Measurements from ENCODE around the gene ZPBP2. TPM values are rescaled to one million over a fixed set of nuclear protein-coding genes. Genes with fewer than 3 reads are reported as not detected.
"Not testable (repeated sequence)": the region's sequence is repeated elsewhere in the genome, so short reads cannot be mapped to it uniquely, and the experiment has no call there.

The ZPBP2 gene
- polyA plus RNA-seq, 2 donors, result not detected

GRCh38 chr17:39899215-39899614, 31.2 kb downstream of the ZPBP2 start:
- Histone ChIP-seq H3K4me1 (ENCODE audit: control insufficient read depth in 2 of 2, insufficient read depth in 2 of 2, low read length in 1 of 2) (no peaks in the 10 kb centered on the region), H3K27me3 (ENCODE audit: control insufficient read depth in 1 of 2, insufficient read depth in 2 of 2, low read length in 2 of 2) (no peaks in the 10 kb centered on the region), H3K36me3 (ENCODE audit: control insufficient read depth in 2 of 2, insufficient read depth in 2 of 2, low read length in 1 of 2) (no peaks in the 10 kb centered on the region), H3K27ac (ENCODE audit: low read depth in 2 of 2, low read length in 1 of 2) (no peak overlapping the region), H3K9me3 (ENCODE audit: control insufficient read depth in 2 of 2, insufficient read depth in 1 of 2, low read depth in 1 of 2, low read length in 1 of 2) (no peaks in the 10 kb centered on the region), H3K4me3 (ENCODE audit: low read depth in 1 of 2, low read length in 2 of 2) (no peak overlapping the region)

DNA sequence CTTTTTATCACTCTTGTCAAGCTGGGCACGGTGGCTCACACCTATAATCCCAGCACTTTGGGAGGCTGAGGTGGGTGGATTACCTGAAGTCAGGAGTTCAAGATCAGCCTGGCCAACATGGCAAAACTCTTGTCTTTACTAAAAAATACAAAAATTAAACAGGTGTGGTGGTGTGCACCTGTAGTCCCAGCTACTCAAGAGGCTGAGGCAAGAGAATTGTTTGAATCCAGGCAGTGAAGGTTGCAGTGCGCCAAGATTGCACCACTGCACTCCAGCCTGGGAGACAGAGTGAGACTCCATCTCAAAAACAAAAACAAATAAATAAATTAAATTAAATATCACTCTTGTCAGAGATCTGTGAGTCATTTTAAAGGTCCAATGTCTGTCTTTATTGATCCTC, 34.0 kb downstream of the ZPBP2 start:
- H3K36me3 ChIP-seq (ENCODE audit: control insufficient read depth in 2 of 2, insufficient read depth in 2 of 2, low read length in 1 of 2); H3K4me3 ChIP-seq (ENCODE audit: low read depth in 1 of 2, low read length in 2 of 2); H3K9me3 ChIP-seq (ENCODE audit: control insufficient read depth in 2 of 2, insufficient read depth in 1 of 2, low read depth in 1 of 2, low read length in 1 of 2); H3K27me3 ChIP-seq (ENCODE audit: control insufficient read depth in 1 of 2, insufficient read depth in 2 of 2, low read length in 2 of 2); H3K4me1 ChIP-seq (ENCODE audit: control insufficient read depth in 2 of 2, insufficient read depth in 2 of 2, low read length in 1 of 2); H3K27ac ChIP-seq (ENCODE audit: low read depth in 2 of 2, low read length in 1 of 2): not testable (repeated sequence)
- WGBS, 2 donors, result 94 to 98% methylated on average over 2 of the region's 2 CpGs

- Histone ChIP-seq H3K27me3 (ENCODE audit: control insufficient read depth in 1 of 2, insufficient read depth in 2 of 2, low read length in 2 of 2) (no peaks in the 10 kb centered on the region), H3K27ac (ENCODE audit: low read depth in 2 of 2, low read length in 1 of 2) (no peak overlapping the region), H3K36me3 (ENCODE audit: control insufficient read depth in 2 of 2, insufficient read depth in 2 of 2, low read length in 1 of 2) (no peaks in the 10 kb centered on the region), H3K4me3 (ENCODE audit: low read depth in 1 of 2, low read length in 2 of 2) (no peak overlapping the region), H3K9me3 (ENCODE audit: control insufficient read depth in 2 of 2, insufficient read depth in 1 of 2, low read depth in 1 of 2, low read length in 1 of 2) (no peaks in the 10 kb centered on the region), H3K4me1 (ENCODE audit: control insufficient read depth in 2 of 2, insufficient read depth in 2 of 2, low read length in 1 of 2) (no peaks in the 10 kb centered on the region)
- WGBS, 2 donors, result 93 to 96% methylated on average over 4 of the region's 4 CpGs
Measured at GRCh38 chr17:39903158-39903884, 35.3 kb downstream of the ZPBP2 start.

- WGBS, 2 donors, result 82 to 83% methylated on average over 3 of the region's 3 CpGs
- no peaks in the 10 kb centered on the region for H3K36me3 ChIP-seq (ENCODE audit: control insufficient read depth in 2 of 2, insufficient read depth in 2 of 2, low read length in 1 of 2)
- no peak overlapping the region for H3K4me3 ChIP-seq (ENCODE audit: low read depth in 1 of 2, low read length in 2 of 2)
- H3K9me3 ChIP-seq (ENCODE audit: control insufficient read depth in 2 of 2, insufficient read depth in 1 of 2, low read depth in 1 of 2, low read length in 1 of 2), result no peaks in the 10 kb centered on the region
- no peak overlapping the region for H3K27ac ChIP-seq (ENCODE audit: low read depth in 2 of 2, low read length in 1 of 2)
- no peaks in the 10 kb centered on the region for H3K4me1 ChIP-seq (ENCODE audit: control insufficient read depth in 2 of 2, insufficient read depth in 2 of 2, low read length in 1 of 2)
- H3K27me3 ChIP-seq (ENCODE audit: control insufficient read depth in 1 of 2, insufficient read depth in 2 of 2, low read length in 2 of 2), result no peaks in the 10 kb centered on the region
Measured at GRCh38 chr17:39904990-39905288, 36.9 kb downstream of the ZPBP2 start.

- no peaks in the 10 kb centered on the region for H3K9me3 ChIP-seq (ENCODE audit: control insufficient read depth in 2 of 2, insufficient read depth in 1 of 2, low read depth in 1 of 2, low read length in 1 of 2)
- H3K27me3 ChIP-seq (ENCODE audit: control insufficient read depth in 1 of 2, insufficient read depth in 2 of 2, low read length in 2 of 2), result no peaks in the 10 kb centered on the region
- H3K4me1 ChIP-seq (ENCODE audit: control insufficient read depth in 2 of 2, insufficient read depth in 2 of 2, low read length in 1 of 2), result no peaks in the 10 kb centered on the region
- peaks cover 0 to 2% of the 10 kb centered on the region in 2 donors for H3K36me3 ChIP-seq (ENCODE audit: control insufficient read depth in 2 of 2, insufficient read depth in 2 of 2, low read length in 1 of 2)
- H3K27ac ChIP-seq (ENCODE audit: low read depth in 2 of 2, low read length in 1 of 2), result no peak overlapping the region
- 88 to 94% methylated on average over 6 of the region's 6 CpGs for WGBS, 2 donors
- no peak overlapping the region for H3K4me3 ChIP-seq (ENCODE audit: low read depth in 1 of 2, low read length in 2 of 2)
Measured at GRCh38 chr17:39908789-39909352, 40.9 kb downstream of the ZPBP2 start.

GRCh38 chr17:39913989-39914388, 46.0 kb downstream of the ZPBP2 start:
- H3K27ac ChIP-seq (ENCODE audit: low read depth in 2 of 2, low read length in 1 of 2), result no peak overlapping the region
- H3K27me3 ChIP-seq (ENCODE audit: control insufficient read depth in 1 of 2, insufficient read depth in 2 of 2, low read length in 2 of 2), result no peaks in the 10 kb centered on the region
- H3K4me3 ChIP-seq (ENCODE audit: low read depth in 1 of 2, low read length in 2 of 2), result no peak overlapping the region
- peaks cover 1 to 2% of the 10 kb centered on the region in 2 donors for H3K36me3 ChIP-seq (ENCODE audit: control insufficient read depth in 2 of 2, insufficient read depth in 2 of 2, low read length in 1 of 2)
- H3K4me1 ChIP-seq (ENCODE audit: control insufficient read depth in 2 of 2, insufficient read depth in 2 of 2, low read length in 1 of 2), result no peaks in the 10 kb centered on the region
- WGBS, 2 donors, result 88% methylated on average over 3 of the region's 3 CpGs
- H3K9me3 ChIP-seq (ENCODE audit: control insufficient read depth in 2 of 2, insufficient read depth in 1 of 2, low read depth in 1 of 2, low read length in 1 of 2), result no peaks in the 10 kb centered on the region

GRCh38 chr17:39915559-39915958, 47.6 kb downstream of the ZPBP2 start:
- Histone ChIP-seq H3K36me3 (ENCODE audit: control insufficient read depth in 2 of 2, insufficient read depth in 2 of 2, low read length in 1 of 2) (peaks cover 2 to 8% of the 10 kb centered on the region in 2 donors), H3K4me3 (ENCODE audit: low read depth in 1 of 2, low read length in 2 of 2) (no peak overlapping the region), H3K9me3 (ENCODE audit: control insufficient read depth in 2 of 2, insufficient read depth in 1 of 2, low read depth in 1 of 2, low read length in 1 of 2) (no peaks in the 10 kb centered on the region), H3K27me3 (ENCODE audit: control insufficient read depth in 1 of 2, insufficient read depth in 2 of 2, low read length in 2 of 2) (no peaks in the 10 kb centered on the region), H3K27ac (ENCODE audit: low read depth in 2 of 2, low read length in 1 of 2) (no peak overlapping the region), H3K4me1 (ENCODE audit: control insufficient read depth in 2 of 2, insufficient read depth in 2 of 2, low read length in 1 of 2) (peaks cover 0 to 2% of the 10 kb centered on the region in 2 donors)
- 72 to 87% methylated on average over 4 of the region's 4 CpGs for WGBS, 2 donors

GRCh38 chr17:39916918-39917317, 48.9 kb downstream of the ZPBP2 start:
- Histone ChIP-seq H3K27me3 (ENCODE audit: control insufficient read depth in 1 of 2, insufficient read depth in 2 of 2, low read length in 2 of 2) (no peaks in the 10 kb centered on the region), H3K4me1 (ENCODE audit: control insufficient read depth in 2 of 2, insufficient read depth in 2 of 2, low read length in 1 of 2) (peaks cover 2 to 4% of the 10 kb centered on the region in 2 donors), H3K4me3 (ENCODE audit: low read depth in 1 of 2, low read length in 2 of 2) (no peak overlapping the region), H3K9me3 (ENCODE audit: control insufficient read depth in 2 of 2, insufficient read depth in 1 of 2, low read depth in 1 of 2, low read length in 1 of 2) (no peaks in the 10 kb centered on the region), H3K36me3 (ENCODE audit: control insufficient read depth in 2 of 2, insufficient read depth in 2 of 2, low read length in 1 of 2) (peaks cover 0 to 13% of the 10 kb centered on the region in 2 donors), H3K27ac (ENCODE audit: low read depth in 2 of 2, low read length in 1 of 2) (no peak overlapping the region)
- 82 to 90% methylated on average over 7 of the region's 7 CpGs for WGBS, 2 donors

DNA sequence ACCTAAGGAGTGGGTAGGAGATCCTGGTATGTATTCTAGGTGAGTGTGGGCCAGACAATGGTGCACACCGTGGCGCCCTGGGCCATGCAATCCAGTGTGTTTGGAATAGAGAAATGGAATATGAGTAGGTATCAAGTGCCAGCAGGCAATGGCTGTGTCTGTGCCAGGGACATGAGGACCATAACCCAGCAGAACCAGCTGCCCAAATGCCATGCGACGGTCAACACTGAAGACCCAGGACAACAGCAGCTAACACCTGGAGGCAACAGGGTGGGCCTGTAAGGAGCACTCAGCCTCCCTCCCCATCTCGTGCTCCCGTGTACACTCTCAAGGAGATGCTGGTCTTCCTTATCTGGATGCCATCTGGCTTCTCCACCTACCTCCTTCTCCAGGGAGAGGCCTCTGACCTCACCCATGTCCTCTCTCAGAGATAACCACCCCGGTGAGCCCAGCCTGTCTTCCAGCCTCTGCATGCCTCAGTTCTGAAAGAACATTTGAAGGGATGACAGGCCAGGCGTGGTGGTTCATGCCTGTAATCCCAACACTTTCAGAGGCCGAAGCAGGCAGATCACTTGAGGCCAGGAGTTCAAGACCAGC, 51.2 kb downstream of the ZPBP2 start:
- Histone ChIP-seq H3K4me1 (ENCODE audit: control insufficient read depth in 2 of 2, insufficient read depth in 2 of 2, low read length in 1 of 2) (peaks cover 2 to 4% of the 10 kb centered on the region in 2 donors), H3K27ac (ENCODE audit: low read depth in 2 of 2, low read length in 1 of 2) (no peak overlapping the region), H3K9me3 (ENCODE audit: control insufficient read depth in 2 of 2, insufficient read depth in 1 of 2, low read depth in 1 of 2, low read length in 1 of 2) (no peaks in the 10 kb centered on the region), H3K27me3 (ENCODE audit: control insufficient read depth in 1 of 2, insufficient read depth in 2 of 2, low read length in 2 of 2) (no peaks in the 10 kb centered on the region), H3K4me3 (ENCODE audit: low read depth in 1 of 2, low read length in 2 of 2) (no peak overlapping the region), H3K36me3 (ENCODE audit: control insufficient read depth in 2 of 2, insufficient read depth in 2 of 2, low read length in 1 of 2) (peaks cover 4 to 30% of the 10 kb centered on the region in 2 donors)
- WGBS, 2 donors, result 94 to 97% methylated on average over 9 of the region's 9 CpGs

All from esophagus (tissue), 2 donors.